ENCODE results near the gene ARHGEF3.
A peak's percentile ranks its signal among the peaks of the same experiment; 100 is the strongest.

ARHGEF3 gene, protein sequence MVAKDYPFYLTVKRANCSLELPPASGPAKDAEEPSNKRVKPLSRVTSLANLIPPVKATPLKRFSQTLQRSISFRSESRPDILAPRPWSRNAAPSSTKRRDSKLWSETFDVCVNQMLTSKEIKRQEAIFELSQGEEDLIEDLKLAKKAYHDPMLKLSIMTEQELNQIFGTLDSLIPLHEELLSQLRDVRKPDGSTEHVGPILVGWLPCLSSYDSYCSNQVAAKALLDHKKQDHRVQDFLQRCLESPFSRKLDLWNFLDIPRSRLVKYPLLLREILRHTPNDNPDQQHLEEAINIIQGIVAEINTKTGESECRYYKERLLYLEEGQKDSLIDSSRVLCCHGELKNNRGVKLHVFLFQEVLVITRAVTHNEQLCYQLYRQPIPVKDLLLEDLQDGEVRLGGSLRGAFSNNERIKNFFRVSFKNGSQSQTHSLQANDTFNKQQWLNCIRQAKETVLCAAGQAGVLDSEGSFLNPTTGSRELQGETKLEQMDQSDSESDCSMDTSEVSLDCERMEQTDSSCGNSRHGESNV

DNA sequence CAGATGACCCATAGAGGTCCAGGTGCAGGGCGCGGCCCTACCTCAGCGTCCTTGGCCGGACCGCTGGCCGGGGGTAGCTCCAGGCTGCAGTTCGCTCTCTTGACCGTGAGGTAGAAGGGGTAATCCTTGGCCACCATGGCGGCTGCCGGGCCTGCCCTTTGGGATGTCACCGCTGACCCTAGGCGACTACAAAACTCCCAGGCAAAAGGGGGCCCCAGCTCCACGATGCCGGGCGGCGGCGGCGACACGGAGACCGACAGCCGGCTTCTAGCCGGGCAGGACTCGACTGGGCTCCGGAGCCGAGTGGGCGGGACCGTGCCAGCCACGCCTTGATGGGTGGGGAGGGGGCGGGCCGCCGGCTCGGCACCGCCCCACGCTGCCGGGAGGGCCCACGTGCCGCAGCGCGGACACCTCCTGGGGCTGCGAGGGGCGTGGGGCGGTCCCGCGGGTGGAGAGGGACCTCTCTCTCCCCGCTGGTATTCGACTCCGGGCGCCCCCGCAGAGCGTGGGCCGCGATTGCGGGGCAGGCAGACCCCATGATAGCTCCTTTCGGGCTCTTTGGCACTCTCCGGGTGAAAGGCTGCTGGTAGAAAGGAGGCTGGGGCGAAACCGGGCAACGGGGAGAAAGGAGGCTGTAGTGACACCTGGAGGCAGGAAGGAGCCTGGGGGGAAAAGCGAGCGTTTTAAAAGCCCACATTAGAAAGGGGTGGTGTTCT, at the start of gene ARHGEF3:
Gene ARHGEF3, minus strand, starts transcription at position 288 of the 716 bp plus-strand sequence. Its CDS starts 151 bp downstream, at position 137.
- peak; percentile 91 for DNase-seq

DNA sequence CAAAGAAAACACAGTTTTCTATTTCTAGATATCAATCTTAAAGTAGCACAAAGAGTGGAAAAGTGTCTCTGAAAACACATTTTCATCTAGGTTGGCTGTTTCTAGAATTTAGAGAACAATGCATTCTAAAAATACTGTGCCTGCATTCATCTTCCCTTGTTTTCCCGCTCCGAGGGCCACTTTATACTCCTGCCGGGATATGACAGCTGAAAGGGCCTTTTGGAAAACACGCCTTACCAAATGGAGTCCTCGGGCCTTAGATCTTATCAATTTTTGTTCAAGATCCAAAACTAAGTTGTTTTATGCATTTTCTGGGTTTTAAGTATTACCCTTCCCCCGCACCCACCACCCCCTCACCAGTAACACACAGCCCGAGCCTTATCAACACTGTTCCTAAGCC, 47.9 kb upstream of the ARHGEF3 start:
- DNase-seq: no peak

DNA sequence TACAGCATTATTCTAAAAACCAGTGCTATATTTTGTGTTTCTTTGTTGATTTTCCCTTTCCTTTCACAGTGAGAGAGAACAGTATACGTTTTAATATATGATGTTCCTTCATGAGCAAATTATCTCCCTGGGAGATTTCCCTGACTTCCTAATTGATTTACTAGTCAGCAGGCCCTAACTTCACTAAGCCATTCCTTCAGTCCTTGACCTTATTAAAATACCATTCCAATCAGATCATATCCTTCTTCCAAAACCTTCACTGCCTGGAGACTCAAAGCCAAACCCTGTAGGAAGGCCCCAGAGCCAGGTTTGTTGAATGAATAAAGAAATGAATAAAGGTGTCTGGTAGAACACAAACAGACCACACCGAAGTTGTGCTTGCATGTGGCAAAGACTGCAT, 43.8 kb upstream of the ARHGEF3 start:
- DNase-seq: no peak

DNA sequence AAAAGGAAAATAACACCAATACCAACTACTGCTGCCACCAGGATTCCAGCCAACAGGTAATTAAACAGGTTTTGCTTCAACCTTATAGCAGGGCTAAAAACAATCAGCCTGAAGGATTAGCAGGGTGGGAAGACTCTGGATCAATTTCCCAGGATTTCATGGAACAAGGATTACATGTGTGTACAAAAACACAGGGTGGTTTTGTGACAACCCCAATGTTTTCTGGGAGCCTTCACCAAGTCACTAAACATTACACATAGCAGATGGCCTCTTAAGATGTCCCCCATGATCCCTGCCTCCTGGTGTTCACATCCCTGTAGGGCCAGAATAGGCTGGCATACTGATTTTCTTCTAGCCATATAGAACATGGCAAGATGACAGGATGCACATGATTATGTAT, 42.8 kb upstream of the ARHGEF3 start:
- DNase-seq: no peak

DNA sequence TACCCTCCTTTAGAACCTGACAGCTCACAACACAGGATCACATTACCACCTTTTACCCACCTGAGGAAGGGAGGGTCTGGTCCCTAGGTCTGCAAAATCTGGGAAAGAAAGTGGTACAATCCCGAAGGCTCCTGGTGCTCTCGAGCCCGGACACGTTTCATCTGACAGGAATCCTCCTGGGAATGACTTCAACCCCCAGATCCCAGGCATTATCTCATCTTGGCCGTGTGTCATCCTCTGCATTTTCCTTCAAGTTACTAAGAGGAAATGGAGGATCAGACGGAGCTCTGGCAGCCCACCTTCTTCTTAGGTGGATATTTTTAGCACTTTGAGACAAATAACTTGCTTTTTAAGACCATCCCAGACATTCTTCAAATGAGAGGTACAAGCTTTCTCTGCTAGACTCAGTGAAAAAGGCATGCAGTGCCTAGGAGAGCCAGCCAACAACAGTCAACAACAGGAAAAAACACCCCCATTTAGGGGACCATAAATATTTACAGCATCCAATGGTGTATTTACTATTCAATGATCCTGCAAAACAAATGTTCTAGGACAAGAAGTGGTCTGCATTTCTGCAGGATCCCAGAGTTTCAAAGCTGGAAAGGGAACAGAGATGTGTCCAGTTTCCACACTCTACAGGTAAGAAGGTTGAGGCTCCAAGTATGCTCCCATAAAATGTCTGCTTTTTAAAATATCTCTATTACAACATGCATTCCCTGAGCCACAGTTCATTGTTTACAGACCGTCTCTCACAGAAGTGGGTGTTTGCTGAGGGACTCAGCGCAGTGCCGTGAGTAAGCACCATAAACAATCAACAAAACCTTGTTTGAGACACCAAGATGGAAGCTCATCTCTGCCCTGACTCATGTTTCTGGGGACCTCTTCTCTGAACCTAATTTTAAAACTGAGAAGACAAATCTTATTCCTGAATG, 38.3 kb upstream of the ARHGEF3 start:
- DNase-seq: no peak

DNA sequence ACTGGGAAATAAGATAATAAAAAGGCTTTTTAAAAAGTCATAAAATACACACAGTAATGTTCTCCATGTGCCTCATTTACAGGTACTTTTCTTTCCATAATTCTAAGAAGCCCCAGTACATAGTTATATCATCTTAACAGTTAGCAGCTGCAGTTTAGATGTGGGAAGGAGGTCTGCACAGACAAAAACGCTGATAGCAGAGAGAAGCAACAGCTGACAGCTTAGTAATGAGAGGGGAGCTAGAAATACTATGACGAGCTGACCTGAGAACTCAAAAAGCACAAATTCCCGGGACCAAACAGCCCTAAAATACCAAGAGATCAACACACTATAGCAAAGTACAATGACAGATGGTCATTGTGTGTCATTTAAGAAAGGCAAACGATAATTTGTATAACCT, 36.7 kb upstream of the ARHGEF3 start:
- no peak for DNase-seq

DNA sequence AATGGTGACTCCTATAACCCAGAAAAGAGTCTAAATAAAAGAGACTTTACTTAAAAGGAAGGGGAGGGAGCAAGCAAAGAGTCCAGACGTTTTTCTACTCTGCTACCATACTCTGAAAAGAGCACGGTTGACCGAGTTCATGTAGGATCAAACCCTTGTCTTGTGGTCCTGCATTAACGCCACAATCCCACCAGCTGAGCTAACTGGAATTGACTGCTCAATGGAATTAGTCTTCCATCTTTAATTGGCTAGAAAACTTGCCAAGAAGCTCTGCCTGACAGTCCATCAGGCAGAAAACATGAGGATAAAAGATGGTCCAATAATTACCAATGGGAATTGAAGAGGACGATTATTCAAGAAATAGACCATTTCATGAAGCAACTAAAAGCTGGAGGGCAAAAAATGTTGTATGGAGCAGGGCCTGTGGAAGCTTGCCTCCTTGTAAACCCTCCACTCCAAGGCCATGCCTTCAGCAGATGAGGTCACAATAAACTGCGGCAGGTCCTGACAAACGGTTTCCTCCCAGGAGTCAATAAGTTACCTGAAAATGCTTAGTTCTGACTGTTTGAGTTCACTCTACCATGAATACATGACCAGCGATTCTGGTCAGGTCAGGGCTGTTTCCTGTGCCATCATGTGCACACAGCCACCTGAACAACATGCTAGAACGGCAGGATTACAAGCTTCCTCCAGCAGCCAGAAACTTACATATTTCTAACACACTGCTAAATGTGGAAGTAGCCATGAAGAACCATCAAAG, 35.6 kb upstream of the ARHGEF3 start:
- no peak for DNase-seq

DNA sequence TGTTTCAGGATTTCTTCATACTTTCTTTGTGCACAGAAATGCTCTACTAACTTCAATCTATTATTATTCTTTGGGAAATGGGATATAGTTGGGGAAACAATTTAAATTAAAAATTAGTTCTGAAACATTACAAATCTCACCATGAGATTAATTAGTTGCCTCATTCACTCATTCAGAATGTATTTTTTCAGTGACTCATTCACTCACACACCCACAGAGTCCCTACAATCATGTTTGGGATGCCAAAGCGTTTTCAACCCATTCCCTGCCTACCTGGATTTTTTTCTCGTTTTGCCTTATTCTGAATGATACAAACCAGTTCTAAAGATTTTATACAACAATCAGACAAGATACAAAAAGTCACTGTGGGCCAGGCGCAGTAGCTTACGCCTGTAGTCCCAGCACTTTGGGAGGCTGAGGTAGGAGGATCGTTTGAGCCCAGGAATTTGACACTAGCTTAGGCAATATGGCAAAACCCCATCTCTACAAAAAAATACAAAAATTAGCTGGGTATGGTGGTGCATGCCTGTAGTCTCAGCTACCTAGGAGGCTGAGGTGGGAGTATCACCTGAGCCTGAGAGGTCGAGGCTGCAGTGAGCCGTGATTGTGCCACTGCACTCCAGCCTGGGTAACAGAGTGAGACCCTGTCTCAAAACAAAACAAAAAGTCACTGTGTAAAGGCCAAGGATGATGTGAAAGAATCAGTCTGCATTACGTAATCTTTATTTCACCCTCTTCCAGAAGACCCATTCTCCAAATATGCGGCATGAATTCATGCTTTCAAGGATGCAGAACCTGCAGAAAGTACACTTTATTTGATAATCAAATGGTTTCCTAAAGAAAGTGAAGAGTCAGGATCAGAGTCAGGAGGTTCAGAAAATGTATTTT, 34.8 kb upstream of the ARHGEF3 start:
- DNase-seq: no peak

DNA sequence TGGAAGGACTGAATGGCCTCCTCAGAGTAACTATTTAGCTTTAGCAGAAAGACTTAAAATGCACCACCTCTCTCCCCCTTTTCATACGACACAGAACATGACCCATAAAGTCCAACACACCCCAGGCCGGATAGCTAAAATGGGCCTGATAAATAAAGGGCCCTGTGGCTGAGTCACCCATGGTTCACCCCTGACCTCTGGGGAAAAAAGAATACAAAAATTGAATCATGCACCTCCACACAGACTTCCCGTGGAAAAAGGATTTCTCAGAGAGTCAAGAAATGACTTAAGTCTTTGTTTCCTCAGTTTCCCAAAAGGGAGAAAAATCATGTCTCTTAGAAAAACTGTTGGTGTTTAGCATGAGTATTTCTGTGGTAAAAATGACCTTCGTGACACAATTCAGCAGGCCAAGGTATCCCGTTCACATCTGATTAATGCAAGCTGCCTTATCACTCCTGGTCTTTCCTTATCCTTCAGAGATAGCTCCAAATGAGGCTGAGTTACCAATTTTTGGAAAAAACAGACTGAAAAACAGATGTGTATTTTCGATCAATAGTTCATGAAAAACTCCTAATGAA, 34.0 kb upstream of the ARHGEF3 start:
- DNase-seq: no peak

DNA sequence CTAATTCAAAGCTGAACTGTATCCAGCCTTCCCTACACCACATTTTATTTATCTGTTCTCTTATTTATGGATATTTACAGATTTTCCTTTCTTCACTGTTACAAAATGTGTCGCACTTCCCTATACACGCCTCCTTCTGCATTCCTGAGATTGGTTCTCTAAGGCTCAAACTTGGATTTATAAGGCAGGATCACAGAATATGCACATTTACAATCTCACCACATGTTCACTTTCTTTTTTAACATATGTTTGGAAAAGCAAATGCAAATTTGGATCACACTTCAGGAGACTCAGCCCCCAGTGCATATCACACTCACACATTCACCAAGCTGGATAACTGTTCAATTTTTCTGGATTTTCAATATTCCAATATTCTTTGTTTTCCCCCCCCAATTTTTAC, 31.8 kb upstream of the ARHGEF3 start:
- no peak for DNase-seq

DNA sequence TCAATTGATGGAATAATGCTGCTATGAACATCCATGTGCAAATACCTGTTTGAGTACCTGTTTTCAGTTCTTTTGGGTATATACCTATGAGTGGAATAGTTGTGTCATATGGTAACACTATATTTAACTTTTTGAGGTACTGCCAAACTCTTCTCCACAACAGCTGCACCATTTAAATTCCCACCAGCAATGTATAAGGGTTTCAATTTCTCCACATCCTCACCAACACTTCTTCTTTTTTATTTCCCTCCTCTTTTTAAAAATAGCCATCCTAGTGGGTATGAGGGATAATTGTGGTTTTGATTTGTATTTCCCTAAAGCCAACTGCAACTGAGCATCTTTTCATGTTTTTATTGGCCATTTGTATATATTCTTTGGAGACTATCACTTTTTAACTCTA, 31.3 kb upstream of the ARHGEF3 start:
- DNase-seq: no peak

DNA sequence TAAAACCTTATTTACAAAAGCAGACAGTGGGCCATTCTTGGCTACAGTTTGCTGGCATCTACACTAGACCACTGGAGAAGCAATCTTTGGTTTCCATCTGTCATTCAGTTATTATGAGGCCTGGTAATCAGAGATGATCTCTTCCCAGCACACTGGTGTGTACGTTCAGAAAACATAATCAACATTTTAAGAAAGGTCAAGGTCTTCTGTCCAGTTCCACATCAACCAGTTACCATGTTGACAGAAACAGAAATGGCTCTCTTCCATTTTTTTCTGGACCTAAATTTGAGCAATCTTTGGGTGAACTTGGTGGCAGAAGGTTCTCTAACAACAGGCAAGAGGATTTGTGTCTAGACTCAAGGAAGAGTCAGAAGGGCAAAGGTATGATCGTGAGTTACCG, 29.8 kb upstream of the ARHGEF3 start:
- DNase-seq: no peak

DNA sequence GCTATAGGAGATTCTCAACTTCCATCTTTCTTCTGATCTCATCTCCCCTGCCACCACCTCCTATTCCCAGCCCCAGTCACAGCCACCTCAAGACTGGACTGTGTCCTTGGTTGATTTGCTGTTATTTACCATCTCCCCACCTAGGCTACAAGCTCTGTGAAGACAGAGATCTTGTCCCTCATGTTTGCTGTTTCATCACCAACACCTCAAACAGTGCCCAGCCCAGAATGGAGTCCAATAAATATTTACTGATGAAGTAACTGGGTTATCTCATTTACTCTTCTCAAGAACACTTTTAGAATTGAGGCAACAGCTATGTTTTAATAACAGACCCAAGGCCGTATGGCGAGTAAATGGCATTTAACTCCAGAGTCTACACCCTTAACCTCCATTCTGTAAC, 29.1 kb upstream of the ARHGEF3 start:
- DNase-seq: no peak

DNA sequence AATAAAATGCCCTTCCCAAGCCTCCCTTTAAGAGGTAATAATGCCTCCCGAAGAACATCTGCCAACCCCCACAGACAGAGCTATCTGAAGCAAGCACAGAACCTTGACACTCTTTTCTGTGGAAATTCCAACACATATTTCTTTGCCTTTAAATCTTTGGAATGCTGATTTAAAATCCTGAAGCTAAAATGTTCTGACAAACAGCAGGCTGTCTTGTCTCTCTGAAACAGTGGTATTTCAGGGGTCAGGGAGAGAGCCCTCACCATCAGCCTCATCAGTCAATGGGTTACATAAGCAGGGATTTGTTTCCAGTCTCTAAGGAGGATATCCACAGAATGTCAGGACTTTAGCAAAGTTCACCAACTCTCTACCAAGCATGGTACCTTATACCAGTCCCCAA, 27.8 kb upstream of the ARHGEF3 start:
- no peak for DNase-seq

DNA sequence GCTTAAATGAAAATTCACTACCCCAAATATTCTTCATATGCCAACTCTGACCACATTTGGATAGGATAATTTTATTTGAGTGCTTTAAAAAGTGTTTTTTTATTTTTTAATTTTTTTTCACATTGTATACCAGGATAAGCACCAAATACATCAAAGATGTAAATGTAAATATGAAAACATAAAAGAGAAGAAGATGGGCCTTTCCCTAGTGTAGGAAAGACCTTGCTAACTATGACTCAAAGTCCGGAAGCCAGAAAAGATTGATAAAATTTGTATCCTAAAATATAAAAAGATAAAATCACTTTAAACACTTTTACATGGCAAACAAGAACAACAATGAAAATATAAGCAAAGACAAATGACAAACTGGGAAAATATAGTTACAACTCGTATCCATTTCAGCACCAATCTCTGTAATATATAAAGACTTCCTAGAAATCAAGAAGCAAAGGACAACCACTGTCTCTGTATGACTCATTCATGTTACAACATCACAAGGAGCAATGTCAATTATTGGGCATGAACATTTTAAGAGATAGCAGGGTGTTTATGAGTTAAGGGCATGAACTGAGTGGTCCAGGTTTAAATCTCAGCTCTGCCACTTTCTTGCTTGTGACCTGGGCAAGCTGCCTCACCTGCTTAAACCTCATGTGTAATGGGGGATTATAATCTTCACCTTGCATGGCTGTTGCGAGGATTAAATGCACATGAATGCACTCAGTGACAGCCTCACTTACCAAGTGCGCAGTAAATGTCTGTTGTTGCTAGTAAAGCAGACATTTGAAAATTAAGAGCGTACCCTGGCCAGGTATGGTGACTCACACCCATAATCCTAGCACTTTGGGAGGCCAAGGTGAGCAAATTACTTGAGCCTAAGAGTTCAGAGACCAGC, 25.3 kb upstream of the ARHGEF3 start:
- peak; percentile 18 for DNase-seq

DNA sequence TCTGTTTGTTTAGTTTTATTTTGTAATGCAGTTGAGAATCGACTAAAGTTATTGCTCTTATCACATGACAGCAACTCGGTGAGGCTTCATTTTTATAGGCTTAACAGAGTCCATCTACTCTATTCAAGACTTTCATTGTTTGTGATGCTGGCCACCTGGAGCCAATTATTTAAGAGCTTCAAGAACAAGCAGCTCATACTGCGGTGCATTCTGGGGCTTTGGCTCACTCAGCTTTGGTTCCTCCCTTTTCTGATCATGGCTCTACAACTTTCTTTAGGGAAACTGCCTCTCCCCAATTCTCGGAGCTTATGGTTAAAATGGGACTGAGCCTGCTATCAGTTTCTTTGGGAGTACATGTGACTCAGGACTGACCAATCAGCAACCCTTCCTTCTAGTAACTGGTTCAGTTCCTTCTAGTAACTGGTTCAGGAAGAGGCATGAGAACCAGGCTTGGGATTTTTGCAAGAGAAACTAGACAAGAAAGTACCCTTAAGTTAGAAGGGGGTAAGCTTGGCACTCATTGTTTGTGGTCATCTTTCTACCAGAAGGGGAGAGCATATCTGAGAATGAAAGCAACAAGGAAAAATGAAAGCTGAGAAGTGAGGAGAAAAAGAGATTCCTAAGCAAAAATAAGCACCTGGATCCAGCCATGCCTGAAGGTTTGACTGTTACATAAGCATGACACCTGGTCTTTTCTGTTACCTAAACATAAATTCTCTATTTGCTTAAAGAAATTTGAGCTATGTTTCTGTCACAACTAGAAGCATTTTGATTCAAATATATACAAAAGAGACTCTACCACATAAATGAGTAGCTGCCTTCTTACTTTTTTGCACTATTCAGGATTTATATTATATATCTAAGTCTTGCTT, 24.1 kb upstream of the ARHGEF3 start:
- no peak for DNase-seq

DNA sequence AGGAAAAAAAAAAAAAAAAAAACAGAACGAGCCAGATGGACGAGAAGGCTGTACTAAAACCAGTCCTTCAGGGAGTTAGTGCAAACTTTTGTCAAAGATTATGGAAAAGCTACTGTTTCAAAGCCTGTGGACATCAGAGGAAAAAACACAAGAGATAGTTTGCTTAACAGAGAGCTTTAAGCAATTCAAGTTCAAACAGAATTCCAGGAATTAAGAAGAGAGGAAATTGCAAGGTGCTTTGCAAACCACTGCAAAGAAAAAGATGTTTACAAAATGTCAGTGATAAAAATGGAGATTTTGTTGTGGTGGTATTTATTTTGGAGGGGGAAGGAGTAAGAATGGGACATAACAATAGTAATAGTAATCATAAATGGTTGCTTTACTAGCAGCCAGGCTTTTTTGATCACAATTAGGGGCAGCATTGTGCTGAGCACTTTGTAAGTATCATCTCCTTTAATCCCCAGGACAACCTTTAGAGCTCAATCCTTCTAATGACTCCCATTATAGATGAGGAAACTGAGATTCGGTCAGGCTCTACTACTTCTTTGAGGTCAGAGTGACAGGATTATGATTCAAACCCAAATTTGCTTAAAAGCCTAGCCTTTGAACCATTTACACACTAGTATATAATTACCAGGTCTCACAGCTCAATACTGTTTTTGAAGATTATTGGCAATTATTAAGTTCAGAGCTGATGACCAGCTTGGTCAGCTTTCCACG, 22.4 kb upstream of the ARHGEF3 start:
- DNase-seq: no peak

DNA sequence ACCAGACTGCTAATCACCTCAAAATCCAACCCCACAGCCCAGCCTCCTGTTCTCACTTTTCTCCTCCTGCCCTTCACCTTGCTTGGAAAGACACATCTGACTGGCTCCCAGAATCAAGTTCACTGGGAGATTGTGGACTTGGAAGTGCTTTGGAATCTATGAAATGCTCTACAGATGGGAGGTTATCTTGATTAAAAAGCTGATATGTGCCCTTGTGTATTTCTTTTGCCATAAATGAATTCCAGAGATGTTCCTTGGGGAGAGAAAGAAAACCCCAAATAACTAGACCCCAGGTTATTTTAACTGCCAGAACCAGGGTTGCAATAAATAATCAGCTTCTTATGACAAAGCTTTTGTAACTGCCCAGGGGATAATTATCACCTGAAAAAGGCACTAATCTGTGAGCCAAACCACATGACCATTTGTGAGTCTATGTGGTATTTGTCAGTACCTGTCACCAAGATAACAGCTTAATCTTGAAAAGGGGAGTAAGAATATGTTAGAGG, 21.7 kb upstream of the ARHGEF3 start:
- DNase-seq: no peak

Measured in activated CD4-positive, alpha-beta T cell treated with anti-CD3 and anti-CD28 coated beads, Interleukin-2, Interleukin-6, amounts not matched to agents 100 ng/mL and 50 ng/mL, durations not matched to agents 16 hours and 8 hours (primary cell).